Trophoblast cell (in vitro differentiated cells and primary cell): ENCODE data around the gene AOAH.
A peak's percentile ranks its signal among the peaks of the same experiment; 100 is the strongest.

ENCODE experiments used
- DNase-seq, 2 donors: peaks; one replicate each; pipeline ENCODE4 v3.0.0-alpha.2; 2016
- H2AFZ ChIP-seq: 2 replicates; pipeline ENCODE4 v1.6.1; 2013; ENCODE audit warnings: low read length, moderate library complexity, mild to moderate bottlenecking; ENCODE audit not compliant: insufficient read depth, poor library complexity
- H2AK5ac ChIP-seq: 2 replicates; pipeline ENCODE4 v1.6.1; 2013; ENCODE audit warnings: mild to moderate bottlenecking, low read length
- H2BK120ac ChIP-seq: 2 replicates; pipeline ENCODE4 v1.6.1; 2013; ENCODE audit warnings: low read length, mild to moderate bottlenecking, moderate library complexity; ENCODE audit not compliant: insufficient read depth, poor library complexity
- H2BK12ac ChIP-seq: 2 replicates; pipeline ENCODE4 v1.6.1; 2013; ENCODE audit warnings: mild to moderate bottlenecking, low read length, moderate library complexity
- H2BK5ac ChIP-seq: 2 replicates; pipeline ENCODE4 v1.6.1; 2013; ENCODE audit warnings: low read length, low read depth, moderate library complexity, mild to moderate bottlenecking; ENCODE audit not compliant: poor library complexity
- H3K14ac ChIP-seq: 2 replicates; pipeline ENCODE4 v1.6.1; 2013; ENCODE audit warnings: mild to moderate bottlenecking, low read length
- H3K18ac ChIP-seq: 2 replicates; pipeline ENCODE4 v1.6.1; 2013; ENCODE audit warnings: mild to moderate bottlenecking, low read length
- H3K23ac ChIP-seq: 2 replicates; pipeline ENCODE4 v1.6.1; 2013; ENCODE audit warnings: low read length
- H3K27ac ChIP-seq: 2 replicates; pipeline ENCODE4 v1.5.1; 2013; ENCODE audit warnings: low read depth, mild to moderate bottlenecking, inconsistent platforms, low read length, moderate library complexity
- H3K27me3 ChIP-seq: 2 replicates; pipeline ENCODE4 v1.6.1; 2013; ENCODE audit warnings: inconsistent platforms, mild to moderate bottlenecking, low read length, moderate library complexity; ENCODE audit not compliant: insufficient read depth
- H3K36me3 ChIP-seq, 2 experiments: 1 replicate in 1 of 2; 2 replicates in 1 of 2; pipeline ENCODE4 v1.6.1; 2013; ENCODE audit warnings: low read length in 2 of 2, mild to moderate bottlenecking in 2 of 2, moderate library complexity in 1 of 2; ENCODE audit not compliant: insufficient read depth in 2 of 2, control insufficient read depth in 1 of 2
- H3K4ac ChIP-seq: 2 replicates; pipeline ENCODE4 v1.6.1; 2013; ENCODE audit warnings: low read depth, mild to moderate bottlenecking, low read length, moderate library complexity
- H3K4me1 ChIP-seq, 2 experiments: 1 replicate in 1 of 2; 2 replicates in 1 of 2; pipeline ENCODE4 v1.6.1; 2013; ENCODE audit warnings: low read length in 2 of 2, mild to moderate bottlenecking in 2 of 2, moderate library complexity in 1 of 2; ENCODE audit not compliant: insufficient read depth in 2 of 2, control insufficient read depth in 1 of 2
- H3K4me2 ChIP-seq: 2 replicates; pipeline ENCODE4 v1.6.1; 2013; ENCODE audit warnings: inconsistent platforms, mild to moderate bottlenecking, low read length, moderate library complexity
- H3K4me3 ChIP-seq: 2 replicates; pipeline ENCODE4 v1.5.1; 2013; ENCODE audit warnings: mild to moderate bottlenecking, low read depth, low read length, inconsistent platforms
- H3K79me1 ChIP-seq: one replicate; pipeline ENCODE4 v1.6.1; 2013; ENCODE audit warnings: low read length
- H3K79me2 ChIP-seq: 2 replicates; pipeline ENCODE4 v1.6.1; 2013; ENCODE audit warnings: low read length, mild to moderate bottlenecking; ENCODE audit not compliant: control insufficient read depth, insufficient read depth, poor library complexity
- H3K9ac ChIP-seq: 2 replicates; pipeline ENCODE4 v1.6.1; 2013; ENCODE audit warnings: mild to moderate bottlenecking, low read length
- H3K9me3 ChIP-seq: 2 replicates; pipeline ENCODE4 v1.6.1; 2013; ENCODE audit warnings: low read depth, mild to moderate bottlenecking, control low read depth, inconsistent platforms, low read length; ENCODE audit not compliant: insufficient read depth
- H4K12ac ChIP-seq: 2 replicates; pipeline ENCODE4 v1.6.1; 2013; ENCODE audit warnings: low read depth, mild to moderate bottlenecking, low read length, moderate library complexity
- H4K8ac ChIP-seq: 2 replicates; pipeline ENCODE4 v1.6.1; 2013; ENCODE audit warnings: low read depth, mild to moderate bottlenecking, low read length, moderate library complexity
- H4K91ac ChIP-seq: one replicate; pipeline ENCODE4 v1.6.1; 2013; ENCODE audit warnings: low read depth, mild to moderate bottlenecking, low read length, moderate library complexity
- WGBS: extraction: QIAGEN DNeasy Blood & Tissue Kit; methylation state at CpG from one replicate; pipeline ENCODE4 v1.1.7; 2013; ENCODE audit warnings: missing lambda C conversion rate; ENCODE audit not compliant: insufficient read length, insufficient coverage; ENCODE audit errors: extremely low coverage; 5-methylcytosine and 5-hydroxymethylcytosine counted together

Gene AOAH

DNA sequence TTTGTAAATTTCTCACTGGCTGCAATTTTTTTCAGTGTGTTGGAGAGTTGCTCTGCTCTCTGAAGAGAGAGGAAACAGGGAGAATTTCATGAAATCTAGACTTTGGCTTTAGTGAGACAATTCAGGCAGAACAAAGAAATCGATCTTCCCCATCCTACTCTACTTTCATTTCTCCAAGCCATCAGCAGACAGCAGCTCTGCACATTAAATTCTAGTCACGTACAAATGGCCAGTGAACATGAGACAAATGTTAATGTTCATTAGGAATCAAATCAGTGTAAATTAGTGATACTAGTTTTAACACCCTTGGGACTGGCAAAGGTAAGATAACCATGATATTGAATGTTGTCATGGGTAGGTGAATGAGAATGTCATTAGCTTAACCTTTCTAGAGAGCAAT, 193.8 kb downstream of the AOAH start:
- no peak overlapping the region for H3K4me2 ChIP-seq
- no peak overlapping the region for H3K14ac ChIP-seq
- H2BK5ac ChIP-seq: no peak overlapping the region
- H3K23ac ChIP-seq: no peak overlapping the region
- DNase-seq: no peak
- H3K79me2 ChIP-seq: no peaks in the 10 kb centered on the region
- H3K9ac ChIP-seq: no peak overlapping the region
- H2AK5ac ChIP-seq: no peak overlapping the region
- H2BK120ac ChIP-seq: no peak overlapping the region
- H3K4me1 ChIP-seq: peaks cover 2% of the 10 kb centered on the region in 2 experiments
- H4K91ac ChIP-seq: no peak overlapping the region
- H3K4me3 ChIP-seq: no peak overlapping the region
- H4K8ac ChIP-seq: no peak overlapping the region
- no peak overlapping the region for H3K18ac ChIP-seq
- no peak overlapping the region for H3K27ac ChIP-seq
- peaks cover 2% of the 10 kb centered on the region for H3K9me3 ChIP-seq
- no peak overlapping the region for H4K12ac ChIP-seq
- H3K4ac ChIP-seq: no peak overlapping the region
- no peaks in the 10 kb centered on the region for H3K27me3 ChIP-seq
- no peaks in the 10 kb centered on the region for H3K79me1 ChIP-seq
- WGBS: no CpG with 5 or more reads among the region's 2 CpGs
- H2BK12ac ChIP-seq: no peak overlapping the region
- H3K36me3 ChIP-seq: no peaks in the 10 kb centered on the region
- no peak overlapping the region for H2AFZ ChIP-seq

DNA sequence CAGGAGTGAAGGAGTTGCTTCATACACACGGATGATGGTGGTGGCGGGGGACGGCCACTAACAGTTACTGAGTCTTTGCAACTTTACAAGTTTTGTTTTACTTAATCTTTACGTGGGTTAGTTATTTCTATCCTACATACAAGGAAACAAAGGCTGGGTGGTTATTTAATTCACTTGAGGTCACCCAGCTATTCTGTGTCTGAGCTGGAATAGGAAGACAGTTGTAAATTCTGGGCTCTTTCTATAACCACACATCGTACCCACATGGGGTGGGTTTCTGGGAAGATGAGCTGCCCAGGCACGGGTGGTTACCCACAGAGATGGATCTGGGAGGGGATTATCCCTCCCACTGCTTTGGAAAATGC, 196.8 kb downstream of the AOAH start:
- WGBS: no CpG with 5 or more reads among the region's 6 CpGs
- no peak overlapping the region for H3K27ac ChIP-seq
- no peak overlapping the region for H4K12ac ChIP-seq
- no peak overlapping the region for H3K23ac ChIP-seq
- no peak overlapping the region for H3K4me2 ChIP-seq
- no peaks in the 10 kb centered on the region for H3K79me2 ChIP-seq
- H2BK5ac ChIP-seq: no peak overlapping the region
- no peak overlapping the region for H2BK120ac ChIP-seq
- no peak overlapping the region for H3K18ac ChIP-seq
- no peaks in the 10 kb centered on the region for H3K36me3 ChIP-seq
- no peaks in the 10 kb centered on the region for H3K79me1 ChIP-seq
- H3K14ac ChIP-seq: no peak overlapping the region
- H4K8ac ChIP-seq: no peak overlapping the region
- no peak overlapping the region for H3K4ac ChIP-seq
- no peak for DNase-seq
- no peak overlapping the region for H2AFZ ChIP-seq
- peak overlapping the region; percentile 27 for H4K91ac ChIP-seq
- no peak overlapping the region for H3K4me3 ChIP-seq
- no peaks in the 10 kb centered on the region for H3K27me3 ChIP-seq
- H3K4me1 ChIP-seq: peaks cover 2 to 10% of the 10 kb centered on the region in 2 experiments
- H2AK5ac ChIP-seq: no peak overlapping the region
- no peak overlapping the region for H3K9ac ChIP-seq
- peak overlapping the region; percentile 46 for H2BK12ac ChIP-seq
- no peaks in the 10 kb centered on the region for H3K9me3 ChIP-seq

GRCh38 chr7:36526863-36527548, 197.3 kb downstream of the AOAH start:
- Histone ChIP-seq H2BK5ac (no peak overlapping the region), H2AK5ac (no peak overlapping the region), H2BK12ac (peak overlapping the region; percentile 46), H3K18ac (no peak overlapping the region), H3K36me3 (no peaks in the 10 kb centered on the region), H3K4me1 (peaks cover 2 to 11% of the 10 kb centered on the region in 2 experiments), H3K4me2 (peak overlapping the region; percentile 35), H3K4ac (no peak overlapping the region), H2BK120ac (no peak overlapping the region), H4K12ac (no peak overlapping the region), H3K23ac (no peak overlapping the region), H3K14ac (no peak overlapping the region), H3K79me1 (no peaks in the 10 kb centered on the region), H3K27me3 (no peaks in the 10 kb centered on the region), H3K9me3 (no peaks in the 10 kb centered on the region), H3K79me2 (no peaks in the 10 kb centered on the region), H4K91ac (no peak overlapping the region), H2AFZ (no peak overlapping the region), H3K9ac (no peak overlapping the region), H3K4me3 (no peak overlapping the region), H3K27ac (no peak overlapping the region), H4K8ac (no peak overlapping the region)
- peak; percentile 9 to 69 for DNase-seq
- no CpG with 5 or more reads among the region's 3 CpGs for WGBS

DNA sequence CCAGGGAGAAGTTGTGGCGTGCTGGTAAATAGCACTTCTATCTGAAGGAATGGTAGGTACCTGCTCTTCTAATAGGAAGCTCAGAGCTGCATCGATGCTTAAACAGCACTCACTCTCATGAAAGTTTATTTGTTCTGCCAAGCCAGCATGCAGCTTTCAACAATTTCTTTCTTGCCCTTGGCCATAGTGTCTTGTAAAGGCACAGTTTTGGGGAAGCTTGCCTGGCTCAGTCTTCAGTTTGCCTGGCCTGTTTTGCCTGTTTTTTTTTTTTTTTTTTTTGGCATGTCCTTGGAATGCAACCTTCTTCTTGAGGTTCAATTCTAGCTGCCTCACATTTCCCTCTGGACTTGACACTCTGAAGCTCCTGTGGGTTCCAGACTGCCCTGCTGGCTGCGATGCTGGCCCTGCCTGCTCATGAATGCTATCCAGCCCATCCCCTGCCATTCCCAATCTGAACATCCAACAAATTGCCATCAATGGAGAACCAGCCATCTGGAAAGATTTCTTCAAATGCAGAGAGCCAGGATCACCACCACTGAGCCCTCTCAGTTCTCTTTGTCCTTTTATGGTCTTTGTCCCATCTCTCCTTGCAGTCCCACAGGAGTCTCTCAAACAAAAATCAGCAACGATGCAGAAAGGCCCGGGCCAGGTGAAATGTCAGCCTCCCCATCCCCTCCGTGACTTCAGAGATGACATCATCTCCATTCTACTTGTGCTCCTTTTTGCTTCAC, 200.8 kb downstream of the AOAH start:
- Histone ChIP-seq H3K18ac (no peak overlapping the region), H3K4me3 (no peak overlapping the region), H2AFZ (no peak overlapping the region), H3K9ac (no peak overlapping the region), H4K91ac (no peak overlapping the region), H3K27me3 (no peaks in the 10 kb centered on the region), H2BK120ac (no peak overlapping the region), H3K36me3 (no peaks in the 10 kb centered on the region), H3K14ac (no peak overlapping the region), H3K4me1 (peaks cover 2 to 14% of the 10 kb centered on the region in 2 experiments), H3K79me1 (no peaks in the 10 kb centered on the region), H2BK12ac (no peak overlapping the region), H2BK5ac (no peak overlapping the region), H3K23ac (no peak overlapping the region), H4K8ac (no peak overlapping the region), H3K4me2 (no peak overlapping the region), H2AK5ac (no peak overlapping the region), H3K79me2 (no peaks in the 10 kb centered on the region), H3K9me3 (no peaks in the 10 kb centered on the region), H4K12ac (no peak overlapping the region), H3K27ac (no peak overlapping the region), H3K4ac (no peak overlapping the region)
- peak; percentile 16 to 55 for DNase-seq
- no CpG with 5 or more reads among the region's 6 CpGs for WGBS
